ENCODE measurements around the gene MRPS18A. TPM values are rescaled to one million over a fixed set of nuclear protein-coding genes. Genes with fewer than 3 reads are reported as not detected.

MRPS18A gene
- total and polyA plus RNA-seq, 2 of the 8 experiments (the other 6 are each of a cell fraction or from before 2014, with no cell fraction given), result 48.3 to 121 TPM

DNA sequence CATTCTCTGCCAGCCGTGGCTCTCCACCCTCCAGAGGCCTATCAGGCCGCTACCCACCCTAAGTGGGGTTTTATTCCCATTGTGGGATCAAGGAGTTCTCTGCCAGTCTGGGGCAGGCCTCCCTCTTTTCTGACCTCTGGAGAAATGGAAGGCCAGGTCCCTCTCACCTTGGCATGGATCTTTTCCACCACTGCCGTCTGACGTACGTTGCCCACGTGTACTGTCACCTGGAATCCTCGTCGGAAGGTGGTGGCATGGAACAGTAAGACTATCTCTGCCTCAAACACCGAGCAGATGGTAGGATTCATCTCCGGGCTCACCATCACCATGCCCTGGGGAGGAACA, 65.8 kb downstream of the MRPS18A start:
- Histone ChIP-seq H3K9ac (replicated peaks in 1 of 4; ENCODE audit: extremely low read depth in 1 of 4, low read depth in 3 of 4, low read length in 3 of 4) (no peak overlapping the region), H3K4ac (replicated peaks; ENCODE audit: insufficient read length, low read depth, low read length) (no peak overlapping the region), H2BK20ac (ENCODE audit: low read length) (no peak overlapping the region), H2BK15ac (ENCODE audit: low read length) (no peak overlapping the region), H2AK5ac (ENCODE audit: low read depth, low read length) (no peak overlapping the region), H3K4me3 (ENCODE audit: extremely low read depth in 1 of 4, insufficient read depth in 2 of 4, low read depth in 3 of 4, low read length in 4 of 4) (no peak overlapping the region), H4K20me1 (replicated peaks in 1 of 2; ENCODE audit: control insufficient read depth in 1 of 2, insufficient read depth in 2 of 2, low read length in 2 of 2) (peaks cover 8 to 9% of the 10 kb centered on the region in 2 experiments), H3K36me3 (ENCODE audit: control insufficient read depth in 2 of 4, insufficient read depth in 4 of 4, low read length in 3 of 4) (peaks cover 36 to 68% (median 57%) of the 10 kb centered on the region in 4 experiments), H3K27me3 (replicated peaks in 1 of 4; ENCODE audit: control insufficient read depth in 3 of 4, extremely low read depth in 1 of 4, insufficient read depth in 3 of 4, low read length in 3 of 4) (no peaks in the 10 kb centered on the region), H3K23me2 (ENCODE audit: low read depth, low read length) (no peaks in the 10 kb centered on the region), H3K23ac (ENCODE audit: insufficient read length) (no peak overlapping the region), H2BK120ac (replicated peaks; ENCODE audit: low read depth, low read length) (no peak overlapping the region), H3K56ac (replicated peaks; ENCODE audit: insufficient read length, low read depth, low read length) (no peak overlapping the region), H3K9me3 (ENCODE audit: insufficient read depth in 2 of 2, low read depth in 1 of 2, low read length in 1 of 2) (no peaks in the 10 kb centered on the region), H3K79me2 (ENCODE audit: control insufficient read depth in 1 of 2, insufficient read depth in 2 of 2, low read length in 2 of 2) (peaks cover 0 to under 1% of the 10 kb centered on the region in 2 experiments; a peak in 1 of 4 replicates), H3K18ac (ENCODE audit: extremely low read depth, low read length) (no peak overlapping the region), H3K4me1 (replicated peaks in 1 of 4; ENCODE audit: control insufficient read depth in 3 of 4, insufficient read depth in 4 of 4, low read length in 3 of 4) (no peaks in the 10 kb centered on the region), H3K27ac (ENCODE audit: low read depth, low read length) (no peak overlapping the region; the same call in 1 of the 2 replicates), H3K4me2 (ENCODE audit: insufficient read depth in 1 of 2, low read depth in 2 of 2, low read length in 2 of 2) (no peak overlapping the region), H2BK12ac (ENCODE audit: low read depth, low read length) (no peak overlapping the region), H3K79me1 (ENCODE audit: low read depth, low read length) (peaks cover 1% of the 10 kb centered on the region; the same call in 1 of the 2 replicates), H2BK5ac (ENCODE audit: low read depth, low read length) (no peak overlapping the region), H3K14ac (ENCODE audit: insufficient read length) (no peak overlapping the region), H2AFZ (ENCODE audit: low read length) (no peak overlapping the region), H4K8ac (ENCODE audit: extremely low read depth, insufficient read depth, low read length) (no peak overlapping the region), H4K91ac (replicated peaks; ENCODE audit: insufficient read length, low read length) (no peak overlapping the region), H4K5ac (ENCODE audit: insufficient read length, low read depth, low read length) (no peak overlapping the region)
- TF ChIP-seq FOSL1 (IDR thresholded peaks at IDR 0.05; ENCODE audit: insufficient read depth, low read depth, low read length) (no peak), YY1 (IDR thresholded peaks at IDR 0.05; ENCODE audit: low read depth, low read length) (no peak), POLR2AphosphoS5 (IDR thresholded peaks at IDR 0.05; ENCODE audit: low read depth, low read length) (0 out of 2 replicates have a peak, but pooled peaks have one; percentile 44)
- ChIA-PET CTCF (ENCODE audit: partially characterized antibody) (interaction anchor here (1.0 to 4.0 kb wide), 2 partner anchors 13 to 457 kb away, joined by 3 to 23 read pairs; no protein-coding TSS in a partner anchor), POLR2A (ENCODE audit: partially characterized antibody) (interaction anchor here (1.1 kb wide), 1 partner anchor 46 kb away, joined by 3 read pairs; no protein-coding TSS in a partner anchor)
- no peak for FAIRE-seq
- DNase-seq (ENCODE audit: low read depth in 1 of 2, low spot score in 2 of 2), result no peak
- WGBS, 2 experiments (ENCODE audit: extremely low coverage in 1 of 2, insufficient coverage in 1 of 2, insufficient read length in 1 of 2, insufficient replicate concordance in 2 of 2, low coverage in 1 of 2, low lambda C conversion rate in 2 of 2, missing lambda C conversion rate in 1 of 2), result 95% methylated on average over 10 of the region's 10 CpGs; no CpG with 5 or more reads in 1 of the 2 experiments

Other genes starting within 250 kb of the MRPS18A start
- gene DLK2, start 232.2 kb downstream of the MRPS18A start, total RNA-seq (2021; fragmentation: NEBNext Ultra II Directional; extraction: Animal tissue kit (Norgen Biotek cat#: 25700)), result 0.37 and 0.67 TPM in 2 replicates
- gene DLK2, start 232.2 kb downstream of the MRPS18A start, polyA plus RNA-seq (2011; rRNA removed), result 0.80 and 1.6 TPM in 2 replicates
- gene TJAP1, start 210.2 kb downstream of the MRPS18A start, total RNA-seq (2021; fragmentation: NEBNext Ultra II Directional; extraction: Animal tissue kit (Norgen Biotek cat#: 25700)), result 36.8 and 40.4 TPM in 2 replicates
- 30.7 and 50.1 TPM in 2 replicates for gene TJAP1, start 210.2 kb downstream of the MRPS18A start, polyA plus RNA-seq (2011; rRNA removed)
- 0.26 and 0.69 TPM in 2 replicates for gene LRRC73, start 177.4 kb downstream of the MRPS18A start, total RNA-seq (2021; fragmentation: NEBNext Ultra II Directional; extraction: Animal tissue kit (Norgen Biotek cat#: 25700))
- 0.24 and 0.25 TPM in 2 replicates for gene LRRC73, start 177.4 kb downstream of the MRPS18A start, polyA plus RNA-seq (2011; rRNA removed)
- gene YIPF3, start 170.9 kb downstream of the MRPS18A start, total RNA-seq (2021; fragmentation: NEBNext Ultra II Directional; extraction: Animal tissue kit (Norgen Biotek cat#: 25700)), result 77.2 and 78.2 TPM in 2 replicates
- 225 and 284 TPM in 2 replicates for gene YIPF3, start 170.9 kb downstream of the MRPS18A start, polyA plus RNA-seq (2011; rRNA removed)
- gene POLR1C, start 170.7 kb downstream of the MRPS18A start, total RNA-seq (2021; fragmentation: NEBNext Ultra II Directional; extraction: Animal tissue kit (Norgen Biotek cat#: 25700)), result 46.9 and 49.6 TPM in 2 replicates
- 30.0 and 42.9 TPM in 2 replicates for gene POLR1C, start 170.7 kb downstream of the MRPS18A start, polyA plus RNA-seq (2011; rRNA removed)
- gene XPO5, start 111.8 kb downstream of the MRPS18A start, total RNA-seq (2021; fragmentation: NEBNext Ultra II Directional; extraction: Animal tissue kit (Norgen Biotek cat#: 25700)), result 95.7 and 101 TPM in 2 replicates
- gene XPO5, start 111.8 kb downstream of the MRPS18A start, polyA plus RNA-seq (2011; rRNA removed), result 62.2 and 80.6 TPM in 2 replicates
- gene POLH, start 111.6 kb downstream of the MRPS18A start, total RNA-seq (2021; fragmentation: NEBNext Ultra II Directional; extraction: Animal tissue kit (Norgen Biotek cat#: 25700)), result 11.3 and 12.4 TPM in 2 replicates
- 3.8 and 5.8 TPM in 2 replicates for gene POLH, start 111.6 kb downstream of the MRPS18A start, polyA plus RNA-seq (2011; rRNA removed)
- 52.5 and 58.3 TPM in 2 replicates for gene GTPBP2, start 58.5 kb downstream of the MRPS18A start, total RNA-seq (2021; fragmentation: NEBNext Ultra II Directional; extraction: Animal tissue kit (Norgen Biotek cat#: 25700))
- gene GTPBP2, start 58.5 kb downstream of the MRPS18A start, polyA plus RNA-seq (2011; rRNA removed), result 86.1 and 88.3 TPM in 2 replicates
- gene MAD2L1BP, start 52.0 kb downstream of the MRPS18A start, total RNA-seq (2021; fragmentation: NEBNext Ultra II Directional; extraction: Animal tissue kit (Norgen Biotek cat#: 25700)), result 34.1 and 35.5 TPM in 2 replicates
- 65.3 and 70.0 TPM in 2 replicates for gene MAD2L1BP, start 52.0 kb downstream of the MRPS18A start, polyA plus RNA-seq (2011; rRNA removed)
- gene RSPH9, start 42.8 kb downstream of the MRPS18A start, total RNA-seq (2021; fragmentation: NEBNext Ultra II Directional; extraction: Animal tissue kit (Norgen Biotek cat#: 25700)), result 0.15 TPM in 1 of 2 replicates, not detected in the other
- gene RSPH9, start 42.8 kb downstream of the MRPS18A start, polyA plus RNA-seq (2011; rRNA removed), result 0.23 and 0.25 TPM in 2 replicates
- gene VEGFA, start 82.4 kb upstream of the MRPS18A start, total RNA-seq (2021; fragmentation: NEBNext Ultra II Directional; extraction: Animal tissue kit (Norgen Biotek cat#: 25700)), result 40.7 and 42.2 TPM in 2 replicates
- 58.5 and 78.3 TPM in 2 replicates for gene VEGFA, start 82.4 kb upstream of the MRPS18A start, polyA plus RNA-seq (2011; rRNA removed)

Data from H1 (cell line).